Hepatocyte (in vitro differentiated cells): ENCODE data around the gene DMXL1. TPM values are rescaled to one million over a fixed set of nuclear protein-coding genes. Genes with fewer than 3 reads are reported as not detected.

ENCODE experiments used
- DNase-seq: peaks from one replicate; pipeline ENCODE4 v3.0.0-alpha.2; 2016; ENCODE audit warnings: low spot score
- H2AFZ ChIP-seq: fragments of 200-600 bp; sonication (generic); 2 replicates; pipeline ENCODE4 v1.6.0; 2016; ENCODE audit warnings: antibody characterized with exemption, mild to moderate bottlenecking
- H3K27ac ChIP-seq: fragments of 200-600 bp; sonication (generic); 2 replicates; pipeline ENCODE4 v1.5.1; 2016; ENCODE audit warnings: mild to moderate bottlenecking
- H3K27me3 ChIP-seq: fragments of 200-600 bp; sonication (generic); 2 replicates; pipeline ENCODE4 v1.6.1; 2016
- H3K36me3 ChIP-seq: fragments of 200-600 bp; sonication (generic); replicated peaks from 2 replicates; pipeline ENCODE4 v1.5.1; 2016; ENCODE audit warnings: low read depth; ENCODE audit not compliant: insufficient read depth
- H3K4me1 ChIP-seq: fragments of 200-600 bp; sonication (generic); 2 replicates; pipeline ENCODE4 v1.5.1; 2016; ENCODE audit warnings: mild to moderate bottlenecking, moderate library complexity; ENCODE audit not compliant: insufficient read depth
- H3K4me2 ChIP-seq: fragments of 200-600 bp; sonication (generic); 2 replicates; pipeline ENCODE4 v1.6.0; 2016
- H3K4me3 ChIP-seq: fragments of 200-600 bp; sonication (generic); 2 replicates; pipeline ENCODE4 v1.5.1; 2016; ENCODE audit warnings: mild to moderate bottlenecking
- H3K79me2 ChIP-seq: fragments of 200-600 bp; sonication (generic); 2 replicates; pipeline ENCODE4 v1.6.0; 2017; ENCODE audit warnings: mild to moderate bottlenecking
- H3K9me2 ChIP-seq: fragments of 200-600 bp; sonication (generic); replicated peaks from 2 replicates; pipeline ENCODE4 v1.6.0; 2017; ENCODE audit warnings: mild to moderate bottlenecking; ENCODE audit not compliant: insufficient read depth
- H3K9me3 ChIP-seq: fragments of 200-600 bp; sonication (generic); 2 replicates; pipeline ENCODE4 v1.5.1; 2016; ENCODE audit warnings: low read depth, mild to moderate bottlenecking
- H4K20me1 ChIP-seq: fragments of 200-600 bp; sonication (generic); 2 replicates; pipeline ENCODE4 v1.6.0; 2016; ENCODE audit warnings: mild to moderate bottlenecking; ENCODE audit not compliant: insufficient read depth, poor library complexity, severe bottlenecking
- CTCF ChIP-seq: fragments of 200-600 bp; sonication (generic); IDR thresholded peaks from 2 replicates; pipeline ENCODE4 v1.5.1; 2016; ENCODE audit warnings: antibody characterized with exemption, mild to moderate bottlenecking; ENCODE audit not compliant: poor library complexity
- EZH2 ChIP-seq: fragments of 200-600 bp; sonication (generic); IDR thresholded peaks from 2 replicates; pipeline ENCODE4 v1.6.1; 2016; ENCODE audit warnings: antibody characterized with exemption, mild to moderate bottlenecking, borderline replicate concordance
- EZH2phosphoT487 ChIP-seq: fragments of 200-600 bp; sonication (generic); IDR thresholded peaks from one replicate; pipeline ENCODE4 v1.6.1; 2018; ENCODE audit warnings: antibody characterized with exemption, mild to moderate bottlenecking, low read depth, moderate library complexity; ENCODE audit not compliant: unreplicated experiment, severe bottlenecking
- WGBS: methylation state at CpG from one replicate; pipeline ENCODE4 v1.1.6; 2016; ENCODE audit warnings: low lambda C conversion rate; ENCODE audit errors: missing lambda C conversion rate; 5-methylcytosine and 5-hydroxymethylcytosine counted together
- polyA plus RNA-seq: library from polyadenylated mRNA; unstranded; fragments of >200 nt; fragmentation: Nextera tagmentation; extraction: Ambion mirVana; gene quantifications from 2 replicates; pipeline ENCODE4 v1.2.1, GENCODE V29; 2016
- total RNA-seq: library from RNA; depleted of rRNA; stranded (reverse); fragments of >200 nt; gene quantifications from 2 replicates; pipeline ENCODE4 v1.2.3, GENCODE V29; 2014

DMXL1 gene
- total and polyA plus RNA-seq, 2 experiments from 2014 or later: 13.3 to 46.1 TPM

- H3K27ac ChIP-seq: no peak overlapping the region
- no peaks in the 10 kb centered on the region for H3K9me3 ChIP-seq
- H3K4me3 ChIP-seq: no peak overlapping the region
- no peak overlapping the region for H3K4me2 ChIP-seq
- no peaks in the 10 kb centered on the region for H4K20me1 ChIP-seq
- no peak overlapping the region for H2AFZ ChIP-seq
- 96% methylated on average over 1 of the region's 1 CpG for WGBS
- no peaks in the 10 kb centered on the region for H3K4me1 ChIP-seq
- DNase-seq: no peak
- H3K36me3 ChIP-seq: no peaks in the 10 kb centered on the region
- H3K79me2 ChIP-seq: no peaks in the 10 kb centered on the region
- H3K9me2 ChIP-seq: no peaks in the 10 kb centered on the region
- TF ChIP-seq EZH2phosphoT487: no peak
- no peak for TF ChIP-seq EZH2
- TF ChIP-seq CTCF: no peak
- no peaks in the 10 kb centered on the region for H3K27me3 ChIP-seq
These were observed 149.8 kb downstream of the DMXL1 start for GRCh38 chr5:119220576-119221197.

- TF ChIP-seq EZH2phosphoT487 (no peak), EZH2 (no peak), CTCF (no peak)
- Histone ChIP-seq H2AFZ (no peak overlapping the region), H3K36me3 (no peaks in the 10 kb centered on the region), H3K27me3 (no peaks in the 10 kb centered on the region), H3K4me1 (no peaks in the 10 kb centered on the region), H3K9me3 (no peaks in the 10 kb centered on the region), H3K9me2 (no peaks in the 10 kb centered on the region), H4K20me1 (no peaks in the 10 kb centered on the region), H3K79me2 (no peaks in the 10 kb centered on the region), H3K4me3 (no peak overlapping the region), H3K27ac (no peak overlapping the region), H3K4me2 (no peak overlapping the region)
- DNase-seq: no peak
These were observed 150.4 kb downstream of the DMXL1 start for GRCh38 chr5:119221330-119221729.

- H3K27me3 ChIP-seq: no peaks in the 10 kb centered on the region
- no peaks in the 10 kb centered on the region for H4K20me1 ChIP-seq
- no peak overlapping the region for H2AFZ ChIP-seq
- DNase-seq: no peak
- no peak overlapping the region for H3K27ac ChIP-seq
- no peaks in the 10 kb centered on the region for H3K9me2 ChIP-seq
- TF ChIP-seq EZH2phosphoT487 (no peak), EZH2 (no peak), CTCF (no peak)
- no peaks in the 10 kb centered on the region for H3K79me2 ChIP-seq
- no peak overlapping the region for H3K4me3 ChIP-seq
- no peaks in the 10 kb centered on the region for H3K4me1 ChIP-seq
- no peaks in the 10 kb centered on the region for H3K36me3 ChIP-seq
- H3K4me2 ChIP-seq: no peak overlapping the region
- H3K9me3 ChIP-seq: no peaks in the 10 kb centered on the region
These were observed 159.1 kb downstream of the DMXL1 start for GRCh38 chr5:119229950-119230349.
